Fibroblast of gingiva (primary cell): Measurements from ENCODE around the gene GLIS1.

Experiments
- DNase-seq: peaks from one replicate; pipeline ENCODE4 v3.0.0-alpha.2; 2011; ENCODE audit warnings: low read depth

The GLIS1 gene

DNA sequence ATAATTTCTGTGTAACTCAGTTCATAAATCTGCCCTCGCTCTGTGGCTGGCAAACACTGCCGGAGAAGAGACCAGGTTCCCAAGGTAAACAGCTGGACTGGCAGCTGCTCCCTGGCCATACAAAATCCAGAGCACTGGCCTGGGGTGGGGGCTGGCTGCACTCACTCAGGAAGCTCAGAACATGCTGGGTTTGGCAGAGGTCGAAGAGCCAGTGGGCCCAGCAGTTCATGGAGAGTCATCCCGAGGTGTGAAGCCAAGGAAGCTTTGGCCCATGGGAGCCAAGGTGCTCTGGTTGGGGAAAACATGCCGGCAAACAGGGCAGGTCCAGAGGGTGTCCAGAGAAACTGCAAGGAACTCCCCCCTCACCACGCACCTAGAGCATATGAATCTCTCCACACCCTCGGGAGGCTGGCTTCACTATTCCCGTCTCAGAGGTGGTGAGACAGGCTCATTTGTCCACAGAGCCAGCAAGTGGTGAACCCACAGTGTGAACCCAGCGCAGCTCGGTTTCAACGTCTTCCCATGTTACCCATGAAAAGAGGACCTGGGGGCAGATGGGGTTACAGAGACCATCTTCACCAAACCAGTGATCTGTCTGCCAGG lies 177.4 kb downstream of the GLIS1 start:
- DNase-seq, result no peak

GRCh38 chr1:53560581-53561502 lies 178.1 kb downstream of the GLIS1 start:
- peak; percentile 72 for DNase-seq

DNA sequence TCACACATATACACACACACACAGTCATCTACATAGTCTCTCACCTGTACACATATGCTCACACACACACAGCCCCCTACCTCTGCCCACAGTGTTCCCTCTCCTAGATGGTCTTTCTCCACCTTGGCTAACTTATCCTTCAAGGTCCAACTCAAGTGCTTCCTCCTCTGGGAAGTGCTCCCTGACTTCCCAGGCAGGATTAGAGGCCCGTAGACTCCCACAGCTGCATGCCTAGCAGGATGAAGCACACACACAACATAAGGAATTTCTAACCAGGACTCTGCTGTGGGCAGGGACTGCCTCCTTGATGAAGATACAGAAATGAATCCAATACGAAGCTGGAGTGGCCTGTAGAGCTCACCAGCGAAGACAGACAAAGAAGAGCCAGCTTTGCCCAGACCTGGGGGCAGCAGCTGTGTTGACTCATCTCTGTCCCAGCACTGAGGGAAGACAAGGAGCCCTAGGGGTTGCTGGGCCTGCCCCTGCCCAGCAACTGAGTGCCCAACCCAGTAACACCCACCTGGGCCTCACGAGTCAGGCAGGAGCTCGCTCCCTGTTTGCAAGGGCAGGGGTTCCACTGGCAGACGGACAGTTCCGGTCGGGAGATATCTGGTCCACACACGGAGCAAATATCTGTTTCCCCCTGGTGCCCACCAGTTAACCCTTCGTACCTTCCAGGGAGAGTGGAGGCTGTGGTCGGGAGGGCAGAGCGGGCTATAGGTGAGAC lies 178.9 kb downstream of the GLIS1 start:
- DNase-seq, result no peak

DNA sequence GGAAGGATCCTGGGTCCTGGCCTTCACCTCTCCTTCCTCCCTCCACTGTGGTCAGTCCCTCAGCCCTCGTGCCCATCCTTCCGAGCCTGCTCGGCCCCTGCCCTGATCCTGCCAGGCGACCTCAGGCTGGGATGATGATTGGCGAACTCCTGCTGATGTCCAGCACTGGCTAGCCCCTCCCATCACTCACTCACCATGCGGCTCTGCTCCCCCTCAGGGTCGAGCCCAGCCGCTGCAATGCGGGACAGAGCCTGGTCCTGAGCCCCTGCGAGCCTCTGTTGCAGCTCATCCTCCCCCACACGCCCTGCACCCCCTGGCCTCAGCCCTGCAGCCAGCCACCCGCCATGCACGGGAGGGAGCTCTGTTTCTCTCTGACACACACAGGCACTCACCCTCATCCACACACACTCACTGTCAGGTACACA lies 179.6 kb downstream of the GLIS1 start:
- no peak for DNase-seq

- no peak for DNase-seq
These were observed 180.1 kb downstream of the GLIS1 start for GRCh38 chr1:53558739-53559315.

DNA sequence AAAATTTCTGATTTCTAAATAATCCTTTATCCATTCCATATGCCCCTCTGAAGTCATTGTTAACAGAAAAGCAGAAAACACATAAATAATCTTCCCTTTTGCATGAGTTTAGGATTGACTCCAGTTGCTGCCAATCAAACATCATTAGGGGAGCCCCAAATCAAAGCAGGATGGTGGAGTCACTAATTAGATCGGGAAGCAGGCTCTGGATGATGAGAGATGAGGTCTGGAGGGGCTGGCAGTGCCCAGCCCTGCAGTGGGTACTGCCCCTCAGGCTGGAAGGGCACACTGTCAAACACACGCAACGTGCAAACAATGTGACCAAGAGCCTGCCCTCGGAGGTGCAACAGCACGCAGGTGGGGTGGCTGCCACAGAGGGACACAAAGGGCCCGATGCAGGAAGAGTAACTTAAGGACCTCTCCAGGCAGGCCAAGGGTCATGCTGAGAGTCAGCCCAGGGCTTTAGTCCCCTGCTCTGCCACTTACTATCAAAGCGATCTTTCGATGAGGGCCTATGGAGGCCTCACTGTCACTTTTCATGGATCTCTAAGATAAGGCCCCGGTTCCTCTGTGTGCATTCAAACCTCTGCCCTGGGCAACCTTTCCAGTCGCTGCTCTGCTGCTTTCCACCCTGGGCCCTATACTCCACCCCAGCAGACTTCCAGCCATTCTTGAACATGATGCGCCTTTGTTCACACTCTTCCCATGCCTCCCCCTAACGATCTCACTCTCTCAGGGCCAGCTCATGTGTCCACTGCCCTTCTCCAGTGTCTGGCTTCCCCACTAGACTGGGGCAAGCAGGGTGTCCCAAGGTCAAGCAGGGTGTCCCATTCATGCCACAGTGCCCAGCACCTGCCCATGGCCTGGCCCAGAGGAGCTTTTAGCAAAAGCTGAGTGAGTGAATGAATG lies 180.9 kb downstream of the GLIS1 start:
- no peak for DNase-seq

- no peak for DNase-seq
These were observed 181.6 kb downstream of the GLIS1 start for GRCh38 chr1:53557369-53557768.

DNA sequence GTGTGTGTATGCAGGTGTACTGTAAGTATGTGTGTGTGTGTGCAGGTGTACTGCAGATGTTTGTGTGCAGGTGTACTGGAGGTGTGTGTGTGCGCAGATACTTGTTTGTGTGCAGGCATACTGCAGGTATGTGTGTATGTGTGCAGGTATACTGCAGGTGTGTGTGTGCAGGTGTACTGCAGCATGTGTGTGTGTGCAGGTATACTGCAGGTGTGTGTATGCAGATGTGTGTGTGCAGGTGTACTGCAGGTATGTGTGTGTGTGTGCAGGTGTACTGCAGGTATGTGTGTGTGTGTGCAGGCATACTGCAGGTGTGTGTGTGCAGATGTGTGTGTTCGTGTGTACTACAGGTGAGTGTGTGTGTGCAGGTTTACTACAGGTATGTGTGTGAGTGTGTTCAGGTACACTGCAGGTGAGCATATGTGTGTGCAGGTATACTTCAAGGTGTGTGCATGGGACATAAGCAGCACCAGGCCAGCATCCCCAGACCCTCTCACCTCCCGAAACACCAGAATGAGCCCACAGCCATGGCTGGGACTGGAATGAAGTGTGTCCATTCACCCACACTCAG lies 182.2 kb downstream of the GLIS1 start:
- no peak for DNase-seq

- peak; percentile 27 for DNase-seq
These were observed 183.2 kb downstream of the GLIS1 start for GRCh38 chr1:53555620-53556326.

GRCh38 chr1:53554592-53555305 lies 184.2 kb downstream of the GLIS1 start:
- no peak for DNase-seq

- DNase-seq, result no peak
These were observed 185.0 kb downstream of the GLIS1 start for GRCh38 chr1:53553734-53554509.

- DNase-seq, result no peak
These were observed 185.8 kb downstream of the GLIS1 start for GRCh38 chr1:53552981-53553733.

DNA sequence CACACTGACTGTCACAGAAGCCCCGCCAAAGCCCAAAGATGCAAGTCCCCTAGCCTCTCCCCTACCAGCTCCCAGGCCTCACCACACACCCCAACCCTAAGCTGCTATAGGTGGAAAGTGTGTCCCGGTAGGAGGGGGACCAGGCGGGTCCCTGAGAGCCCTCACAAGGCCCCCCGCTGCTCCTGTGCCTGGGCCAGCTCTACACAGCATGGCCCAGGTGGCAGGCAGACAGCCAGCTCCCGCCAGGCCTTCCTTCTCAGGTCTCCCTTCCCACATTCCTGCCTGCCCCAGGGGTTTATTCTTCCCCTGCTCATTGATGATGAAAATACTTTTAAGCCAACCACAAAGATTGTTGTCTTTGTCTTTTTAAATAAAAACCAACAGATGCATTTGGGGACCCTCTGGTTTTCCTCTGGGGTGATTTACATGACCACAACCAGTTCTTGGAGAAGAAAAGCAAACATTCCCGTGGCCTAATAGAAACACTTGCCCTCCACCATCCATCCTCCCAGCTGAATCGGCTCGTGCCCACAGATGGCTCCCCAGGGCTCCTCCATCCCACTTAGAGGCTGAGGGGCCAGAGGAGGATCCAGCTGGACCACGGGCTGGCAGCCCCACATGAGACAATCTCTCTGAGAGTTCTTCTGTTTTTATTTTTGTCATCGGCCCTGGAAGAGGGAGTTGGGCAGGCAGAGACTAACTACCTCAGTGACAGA lies 186.7 kb downstream of the GLIS1 start:
- DNase-seq, result no peak

DNA sequence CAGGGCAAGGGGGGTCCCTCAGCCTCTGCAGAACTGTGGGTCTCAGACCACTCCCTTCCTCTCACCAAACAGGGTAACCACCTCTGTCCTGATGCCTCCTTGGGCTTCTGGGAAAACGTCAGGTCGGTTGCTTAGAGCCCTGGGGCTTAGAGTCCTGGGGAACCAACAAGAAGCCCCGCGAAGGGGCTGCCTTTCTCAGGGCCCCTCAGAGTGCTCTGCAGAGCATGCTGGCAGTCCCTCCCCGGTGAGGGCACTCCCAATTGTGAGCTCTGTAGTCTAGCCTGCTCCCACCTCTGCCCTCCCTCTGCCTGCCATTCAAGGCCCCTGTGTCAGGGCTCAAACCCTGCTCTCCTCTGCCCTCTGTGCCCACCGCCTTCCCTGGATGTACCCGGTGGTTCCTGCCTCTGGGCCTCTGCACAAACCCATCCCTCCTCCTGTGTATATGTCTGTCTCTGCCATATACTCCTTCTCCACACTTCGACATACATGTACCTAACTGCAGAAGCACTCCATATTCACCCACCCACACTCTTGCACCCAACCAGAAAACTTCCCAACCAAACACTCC lies 187.5 kb downstream of the GLIS1 start:
- DNase-seq, result no peak

GRCh38 chr1:53550201-53550741 lies 188.7 kb downstream of the GLIS1 start:
- DNase-seq, result peak; percentile 71

DNA sequence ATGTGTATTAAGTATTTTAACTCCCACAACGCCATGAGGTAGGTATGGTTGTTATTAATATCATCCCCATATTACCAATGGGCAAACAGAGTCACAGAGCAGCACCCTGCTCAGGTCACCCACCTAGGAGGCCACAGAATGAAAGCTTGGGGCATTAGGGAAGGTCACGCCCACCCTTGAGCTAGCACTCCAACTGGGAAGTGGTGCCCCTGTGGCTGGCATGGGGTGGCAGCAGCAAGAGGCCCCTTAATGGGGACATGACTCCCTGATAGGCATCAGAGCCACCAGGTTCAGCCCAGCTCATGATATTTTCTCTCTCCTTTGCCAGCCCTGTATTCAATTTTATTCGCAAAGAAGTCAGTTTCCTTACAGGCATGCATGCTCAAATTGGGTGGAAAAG lies 189.2 kb downstream of the GLIS1 start:
- no peak for DNase-seq

- DNase-seq, result peak; percentile 34
These were observed 189.7 kb downstream of the GLIS1 start for GRCh38 chr1:53549287-53549686.
